Activated CD8-positive, alpha-beta T cell treated with anti-CD3 and anti-CD28 coated beads for 36 hours (primary cell): Measurements from ENCODE around the gene NUB1. TPM values are rescaled to one million over a fixed set of nuclear protein-coding genes. Genes with fewer than 3 reads are reported as not detected.

Source experiments
- ATAC-seq: fragments of 200-7000 bp; cut with Tn5 transposase; one replicate; pipeline ENCODE4 v1.10.0; 2021; ENCODE audit warnings: mild to moderate bottlenecking, moderate library complexity
- CTCF ChIA-PET: fragments of 350-600 bp; sonication (Branson Sonifier 250); formaldehyde crosslinking; loops from one replicate; lab custom pipeline; 2021; ENCODE audit warnings: antibody characterized with exemption; lab: Charles Lee
- POLR2A ChIA-PET: fragments of 350-600 bp; sonication (Branson Sonifier 250); formaldehyde crosslinking; loops from one replicate; lab custom pipeline; 2021; ENCODE audit warnings: antibody characterized with exemption; lab: Charles Lee
- DNase-seq: peaks from one replicate; pipeline ENCODE4 v3.0.0-alpha.2; 2020
- H3K27ac Mint-ChIP-seq: one replicate; pipeline ENCODE4 v1.8.0; 2021; ENCODE audit warnings: mild to moderate bottlenecking, mixed read lengths
- H3K27me3 Mint-ChIP-seq: one replicate; pipeline ENCODE4 v1.8.0; 2021; ENCODE audit warnings: mixed read lengths
- H3K36me3 Mint-ChIP-seq: one replicate; pipeline ENCODE4 v1.8.0; 2021; ENCODE audit warnings: low read depth, mixed read lengths
- H3K4me1 Mint-ChIP-seq: one replicate; pipeline ENCODE4 v1.8.0; 2021; ENCODE audit warnings: low read depth, mixed read lengths
- H3K4me3 Mint-ChIP-seq: one replicate; pipeline ENCODE4 v1.8.0; 2021; ENCODE audit warnings: mild to moderate bottlenecking, moderate library complexity, mixed read lengths
- H3K9me3 Mint-ChIP-seq: one replicate; pipeline ENCODE4 v1.8.0; 2021; ENCODE audit warnings: mixed read lengths
- CTCF ChIP-seq: fragments of 200-600 bp; IDR thresholded peaks from one replicate; pipeline ENCODE4 v1.8.0; 2022; ENCODE audit warnings: antibody characterized with exemption, mild to moderate bottlenecking
- intact Hi-C: fragments of 100-400 bp; cut with micrococcal nuclease; formaldehyde crosslinking; loops from one replicate; pipeline ENCODE4 v1.10.0; 2022
- total RNA-seq, 2 experiments: library from RNA; stranded (reverse); gene quantifications; one replicate each; pipeline ENCODE4 v1.2.3, GENCODE V29; 2021

The NUB1 gene
- total RNA-seq, 2 experiments from 2014 or later: 41.0 to 42.5 TPM

DNA sequence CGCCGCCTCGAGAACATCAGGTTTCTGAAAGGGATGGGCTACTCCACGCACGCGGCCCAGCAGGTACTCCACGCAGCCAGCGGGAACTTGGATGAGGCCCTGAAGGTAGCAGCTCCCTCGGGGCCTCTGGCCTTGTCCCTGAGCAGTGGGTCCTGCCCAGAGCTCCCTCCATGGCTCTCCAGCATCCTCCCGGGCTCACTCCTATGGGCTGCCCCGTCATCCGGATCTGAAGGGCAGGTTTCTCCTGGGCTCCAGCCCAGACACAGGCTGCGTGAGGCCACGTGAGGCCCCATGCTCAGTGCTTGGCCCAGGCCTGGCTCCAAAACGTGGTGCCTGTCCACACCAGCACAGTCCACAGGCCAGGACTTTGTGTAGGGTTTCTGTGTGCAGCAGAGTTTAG, 32.5 kb downstream of the NUB1 start:
- ATAC-seq: no peak

GRCh38 chr7:151374726-151375125, 33.1 kb downstream of the NUB1 start:
- CTCF ChIA-PET: interaction anchor here (1.4 kb wide), 1 partner anchor 73 kb away, joined by 8 read pairs; no protein-coding TSS in a partner anchor
- H3K27ac Mint-ChIP-seq: no peak overlapping the region

More for the DNA sequence above, 32.5 kb downstream of the NUB1 start:
- Mint-ChIP-seq H3K4me1 (peaks cover 3% of the 10 kb centered on the region), H3K4me3 (no peak overlapping the region), H3K27ac (no peak overlapping the region), H3K9me3 (no peaks in the 10 kb centered on the region), H3K36me3 (peaks cover 3% of the 10 kb centered on the region), H3K27me3 (no peaks in the 10 kb centered on the region)
- CTCF ChIA-PET: interaction anchor here (1.4 kb wide), 1 partner anchor 74 kb away, joined by 8 read pairs; no protein-coding TSS in a partner anchor
- TF ChIP-seq CTCF: no peak
- intact Hi-C loops: no loop called here
- DNase-seq: no peak
- POLR2A ChIA-PET: no interaction called here

GRCh38 chr7:151375530-151376217, 34.1 kb downstream of the NUB1 start:
- TF ChIP-seq CTCF: no peak
- ChIA-PET CTCF (interaction anchor here (1.4 kb wide), 1 partner anchor 72 kb away, joined by 8 read pairs; no protein-coding TSS in a partner anchor), POLR2A (no interaction called here)
- DNase-seq (no peak), ATAC-seq (no peak)
- H3K27ac Mint-ChIP-seq: no peak overlapping the region
- H3K27me3 Mint-ChIP-seq: no peaks in the 10 kb centered on the region
- peaks cover 1% of the 10 kb centered on the region for H3K36me3 Mint-ChIP-seq
- H3K9me3 Mint-ChIP-seq: no peaks in the 10 kb centered on the region
- intact Hi-C loops: no loop called here
- H3K4me3 Mint-ChIP-seq: no peak overlapping the region
- H3K4me1 Mint-ChIP-seq: peaks cover 3% of the 10 kb centered on the region

More at GRCh38 chr7:151374726-151375125, 33.1 kb downstream of the NUB1 start:
- ATAC-seq (no peak), DNase-seq (no peak)
- intact Hi-C loops: no loop called here
- no peak for TF ChIP-seq CTCF
- Mint-ChIP-seq H3K36me3 (peaks cover 3% of the 10 kb centered on the region), H3K9me3 (no peaks in the 10 kb centered on the region), H3K4me3 (no peak overlapping the region), H3K4me1 (peaks cover 3% of the 10 kb centered on the region), H3K27me3 (no peaks in the 10 kb centered on the region)
- POLR2A ChIA-PET: no interaction called here

GRCh38 chr7:151376218-151376902, 34.7 kb downstream of the NUB1 start:
- peaks cover 5% of the 10 kb centered on the region for H3K4me1 Mint-ChIP-seq
- no peak overlapping the region for H3K27ac Mint-ChIP-seq
- ChIA-PET CTCF (interaction anchor here (0.8 to 2.9 kb wide), 2 partner anchors 8 to 72 kb away, joined by 4 to 16 read pairs; no protein-coding TSS in a partner anchor), POLR2A (no interaction called here)
- TF ChIP-seq CTCF: no peak
- DNase-seq (no peak), ATAC-seq (no peak)
- no peak overlapping the region for H3K4me3 Mint-ChIP-seq
- H3K9me3 Mint-ChIP-seq: no peaks in the 10 kb centered on the region
- no peaks in the 10 kb centered on the region for H3K36me3 Mint-ChIP-seq
- no peaks in the 10 kb centered on the region for H3K27me3 Mint-ChIP-seq
- intact Hi-C loops: no loop called here

- intact Hi-C loops: no loop called here
- no peak overlapping the region for H3K4me3 Mint-ChIP-seq
- DNase-seq (no peak), ATAC-seq (no peak)
- POLR2A ChIA-PET: no interaction called here
- H3K27ac Mint-ChIP-seq: no peak overlapping the region
- H3K27me3 Mint-ChIP-seq: peaks cover 4% of the 10 kb centered on the region
- no peaks in the 10 kb centered on the region for H3K36me3 Mint-ChIP-seq
- CTCF ChIA-PET: interaction anchor here (0.7 to 2.9 kb wide), 3 partner anchors 9 to 133 kb away, joined by 3 to 16 read pairs (median 4); no protein-coding TSS in a partner anchor
- no peak for TF ChIP-seq CTCF
- peaks cover 10% of the 10 kb centered on the region for H3K4me1 Mint-ChIP-seq
- no peaks in the 10 kb centered on the region for H3K9me3 Mint-ChIP-seq
Measured at GRCh38 chr7:151377406-151377805, 35.8 kb downstream of the NUB1 start.
